Activated T-helper 17 cell treated with anti-CD3 and anti-CD28 coated beads, Interleukin-2, amount 50 U/mL, for 72 hours (primary cell): ENCODE data around the gene ZNF513. TPM values are rescaled to one million over a fixed set of nuclear protein-coding genes. Genes with fewer than 3 reads are reported as not detected.

Experiments used
- ATAC-seq: fragments of 150-1000 bp; cut with Tn5 transposase; replicated peaks from 2 replicates; pipeline ENCODE4 v1.10.0; 2021; ENCODE audit warnings: mild to moderate bottlenecking, moderate library complexity
- H3K27ac Mint-ChIP-seq: one replicate; pipeline ENCODE4 v1.8.0; 2022; ENCODE audit warnings: mixed read lengths
- H3K27me3 Mint-ChIP-seq: one replicate; pipeline ENCODE4 v1.8.0; 2022; ENCODE audit warnings: mixed read lengths
- H3K36me3 Mint-ChIP-seq: one replicate; pipeline ENCODE4 v1.8.0; 2022; ENCODE audit warnings: low read depth, mild to moderate bottlenecking, mixed read lengths
- H3K4me1 Mint-ChIP-seq: one replicate; pipeline ENCODE4 v1.8.0; 2022; ENCODE audit warnings: mixed read lengths
- H3K4me3 Mint-ChIP-seq: one replicate; pipeline ENCODE4 v1.8.0; 2022; ENCODE audit warnings: mild to moderate bottlenecking, mixed read lengths
- H3K9me3 Mint-ChIP-seq: one replicate; pipeline ENCODE4 v1.8.0; 2022; ENCODE audit warnings: mixed read lengths
- total RNA-seq, 2 donors: library from RNA; stranded (reverse); gene quantifications; one replicate each; pipeline ENCODE4 v1.2.3, GENCODE V29; 2022

Gene ZNF513
- total RNA-seq, 2 donors from 2014 or later = 10.8 to 16.2 TPM

GRCh38 chr2:27407798-27408491 lies 27.4 kb upstream of the ZNF513 start:
- Mint-ChIP-seq H3K4me1 (peaks cover 15% of the 10 kb centered on the region), H3K27ac (peak overlapping the region; percentile 85), H3K27me3 (peaks cover 2% of the 10 kb centered on the region)

GRCh38 chr2:27400348-27401135 lies 20.0 kb upstream of the ZNF513 start:
- H3K27me3 Mint-ChIP-seq = no peaks in the 10 kb centered on the region
- ATAC-seq = no peak

More at GRCh38 chr2:27407798-27408491, 27.4 kb upstream of the ZNF513 start:
- peaks cover 4% of the 10 kb centered on the region for H3K9me3 Mint-ChIP-seq
- peaks cover 54% of the 10 kb centered on the region for H3K36me3 Mint-ChIP-seq
- no peak for ATAC-seq
- peak overlapping the region; percentile 89 for H3K4me3 Mint-ChIP-seq

GRCh38 chr2:27398962-27399361 lies 18.4 kb upstream of the ZNF513 start:
- H3K36me3 Mint-ChIP-seq = peaks cover 79% of the 10 kb centered on the region
- H3K9me3 Mint-ChIP-seq = no peaks in the 10 kb centered on the region
- H3K27ac Mint-ChIP-seq = no peak overlapping the region
- H3K27me3 Mint-ChIP-seq = no peaks in the 10 kb centered on the region
- no peak overlapping the region for H3K4me3 Mint-ChIP-seq
- no peak for ATAC-seq
- H3K4me1 Mint-ChIP-seq = peaks cover 22% of the 10 kb centered on the region

More at GRCh38 chr2:27400348-27401135, 20.0 kb upstream of the ZNF513 start:
- Mint-ChIP-seq H3K4me3 (peak overlapping the region; percentile 33), H3K27ac (peak overlapping the region; percentile 79), H3K4me1 (peaks cover 22% of the 10 kb centered on the region), H3K9me3 (no peaks in the 10 kb centered on the region), H3K36me3 (peaks cover 87% of the 10 kb centered on the region)

- no peak for ATAC-seq
- H3K9me3 Mint-ChIP-seq = no peaks in the 10 kb centered on the region
- peak overlapping the region; percentile 34 for H3K27ac Mint-ChIP-seq
- H3K27me3 Mint-ChIP-seq = no peaks in the 10 kb centered on the region
- peaks cover 69% of the 10 kb centered on the region for H3K36me3 Mint-ChIP-seq
- no peak overlapping the region for H3K4me3 Mint-ChIP-seq
- peaks cover 20% of the 10 kb centered on the region for H3K4me1 Mint-ChIP-seq
Observed at GRCh38 chr2:27393225-27393624, 12.7 kb upstream of the ZNF513 start.

GRCh38 chr2:27390822-27391679 lies 10.5 kb upstream of the ZNF513 start:
- ATAC-seq = peak; percentile 71
- no peaks in the 10 kb centered on the region for H3K9me3 Mint-ChIP-seq

GRCh38 chr2:27381577-27382181 lies 1.1 kb upstream of the ZNF513 start:
- H3K4me1 Mint-ChIP-seq = peaks cover 11% of the 10 kb centered on the region
- no peak for ATAC-seq
- peak overlapping the region; percentile 94 for H3K4me3 Mint-ChIP-seq
- no peaks in the 10 kb centered on the region for H3K27me3 Mint-ChIP-seq
- no peaks in the 10 kb centered on the region for H3K9me3 Mint-ChIP-seq
- H3K36me3 Mint-ChIP-seq = peaks cover 100% of the 10 kb centered on the region
- H3K27ac Mint-ChIP-seq = peak overlapping the region; percentile 95

More at GRCh38 chr2:27390822-27391679, 10.5 kb upstream of the ZNF513 start:
- H3K4me3 Mint-ChIP-seq = peak overlapping the region; percentile 64
- H3K36me3 Mint-ChIP-seq = peaks cover 66% of the 10 kb centered on the region
- H3K27ac Mint-ChIP-seq = peak overlapping the region; percentile 78
- H3K27me3 Mint-ChIP-seq = no peaks in the 10 kb centered on the region
- peaks cover 17% of the 10 kb centered on the region for H3K4me1 Mint-ChIP-seq

GRCh38 chr2:27379836-27380625 lies 503 bp downstream of the ZNF513 start:
- ATAC-seq = peak; percentile 69
- H3K27ac Mint-ChIP-seq = peak overlapping the region; percentile 95
- H3K4me3 Mint-ChIP-seq = peak overlapping the region; percentile 94
- peaks cover 100% of the 10 kb centered on the region for H3K36me3 Mint-ChIP-seq
- H3K4me1 Mint-ChIP-seq = peaks cover 11% of the 10 kb centered on the region
- H3K9me3 Mint-ChIP-seq = no peaks in the 10 kb centered on the region
- H3K27me3 Mint-ChIP-seq = no peaks in the 10 kb centered on the region

GRCh38 chr2:27379383-27379835 lies 1.1 kb downstream of the ZNF513 start:
- peak overlapping the region; percentile 95 for H3K27ac Mint-ChIP-seq
- H3K36me3 Mint-ChIP-seq = peaks cover 100% of the 10 kb centered on the region
- no peaks in the 10 kb centered on the region for H3K27me3 Mint-ChIP-seq
- no peaks in the 10 kb centered on the region for H3K9me3 Mint-ChIP-seq
- ATAC-seq = no peak
- H3K4me3 Mint-ChIP-seq = peak overlapping the region; percentile 94
- peaks cover 11% of the 10 kb centered on the region for H3K4me1 Mint-ChIP-seq

GRCh38 chr2:27378809-27379290 lies 1.7 kb downstream of the ZNF513 start:
- ATAC-seq = no peak
- Mint-ChIP-seq H3K4me1 (peaks cover 11% of the 10 kb centered on the region), H3K36me3 (peaks cover 100% of the 10 kb centered on the region), H3K4me3 (peak overlapping the region; percentile 94), H3K27me3 (no peaks in the 10 kb centered on the region), H3K27ac (peak overlapping the region; percentile 95), H3K9me3 (no peaks in the 10 kb centered on the region)

GRCh38 chr2:27378096-27378808 lies 2.3 kb downstream of the ZNF513 start:
- Mint-ChIP-seq H3K27me3 (no peaks in the 10 kb centered on the region), H3K4me3 (no peak overlapping the region), H3K9me3 (no peaks in the 10 kb centered on the region), H3K4me1 (peaks cover 11% of the 10 kb centered on the region), H3K36me3 (peaks cover 100% of the 10 kb centered on the region), H3K27ac (no peak overlapping the region)
- ATAC-seq = no peak

- no peak for ATAC-seq
- H3K36me3 Mint-ChIP-seq = peaks cover 100% of the 10 kb centered on the region
- H3K9me3 Mint-ChIP-seq = no peaks in the 10 kb centered on the region
- H3K27ac Mint-ChIP-seq = no peak overlapping the region
- H3K27me3 Mint-ChIP-seq = no peaks in the 10 kb centered on the region
- H3K4me3 Mint-ChIP-seq = no peak overlapping the region
- H3K4me1 Mint-ChIP-seq = peaks cover 15% of the 10 kb centered on the region
Observed at GRCh38 chr2:27377618-27378095, 2.9 kb downstream of the ZNF513 start.

- Mint-ChIP-seq H3K4me3 (no peak overlapping the region), H3K27ac (no peak overlapping the region), H3K9me3 (no peaks in the 10 kb centered on the region), H3K27me3 (no peaks in the 10 kb centered on the region), H3K36me3 (peaks cover 99% of the 10 kb centered on the region), H3K4me1 (peaks cover 20% of the 10 kb centered on the region)
- ATAC-seq = no peak
Observed at GRCh38 chr2:27376866-27377617, 3.5 kb downstream of the ZNF513 start.
